GM20000 (cell line): ENCODE measurements around the gene SERINC3.

Experiments
- DNase-seq: peaks from one replicate; pipeline ENCODE4 v3.0.0; 2012; ENCODE audit warnings: low spot score
- TF ChIP-seq, protein P1 (sequence below): IDR thresholded peaks from 2 replicates; pipeline ENCODE4 v1.5.1; 2012; ENCODE audit warnings: mild to moderate bottlenecking, control low read depth; ENCODE audit errors: extremely low read depth, missing control alignments

Gene SERINC3

DNA sequence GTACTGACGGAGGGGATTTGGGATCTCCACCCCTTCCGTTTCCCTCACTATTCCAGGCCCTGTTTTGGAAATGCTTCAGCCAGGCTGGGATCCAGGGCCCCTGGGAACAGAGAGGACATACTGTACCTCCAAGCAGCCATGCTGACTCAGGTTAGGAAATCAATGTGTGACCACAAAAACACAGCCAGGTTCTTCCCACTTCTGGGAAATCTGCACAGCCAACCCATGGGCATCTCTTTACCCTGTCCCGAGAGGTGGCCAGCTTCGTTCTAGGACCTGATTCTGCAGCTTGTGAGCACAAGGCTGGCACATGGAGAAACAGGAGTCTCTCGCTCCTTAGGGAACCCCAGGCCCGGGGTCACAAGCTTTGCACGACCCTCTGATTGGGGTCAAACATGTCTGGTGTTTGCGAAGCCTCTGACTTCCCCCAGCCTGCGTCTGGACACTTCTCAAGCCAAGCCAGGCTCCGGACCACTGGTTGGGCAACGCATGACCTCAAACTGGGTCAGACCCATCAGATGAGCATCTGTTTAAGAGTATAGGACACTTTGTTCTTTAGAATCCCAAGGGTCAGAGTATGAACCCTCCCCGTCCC lies 54.5 kb downstream of the SERINC3 start:
- TF ChIP-seq, protein P1, sequence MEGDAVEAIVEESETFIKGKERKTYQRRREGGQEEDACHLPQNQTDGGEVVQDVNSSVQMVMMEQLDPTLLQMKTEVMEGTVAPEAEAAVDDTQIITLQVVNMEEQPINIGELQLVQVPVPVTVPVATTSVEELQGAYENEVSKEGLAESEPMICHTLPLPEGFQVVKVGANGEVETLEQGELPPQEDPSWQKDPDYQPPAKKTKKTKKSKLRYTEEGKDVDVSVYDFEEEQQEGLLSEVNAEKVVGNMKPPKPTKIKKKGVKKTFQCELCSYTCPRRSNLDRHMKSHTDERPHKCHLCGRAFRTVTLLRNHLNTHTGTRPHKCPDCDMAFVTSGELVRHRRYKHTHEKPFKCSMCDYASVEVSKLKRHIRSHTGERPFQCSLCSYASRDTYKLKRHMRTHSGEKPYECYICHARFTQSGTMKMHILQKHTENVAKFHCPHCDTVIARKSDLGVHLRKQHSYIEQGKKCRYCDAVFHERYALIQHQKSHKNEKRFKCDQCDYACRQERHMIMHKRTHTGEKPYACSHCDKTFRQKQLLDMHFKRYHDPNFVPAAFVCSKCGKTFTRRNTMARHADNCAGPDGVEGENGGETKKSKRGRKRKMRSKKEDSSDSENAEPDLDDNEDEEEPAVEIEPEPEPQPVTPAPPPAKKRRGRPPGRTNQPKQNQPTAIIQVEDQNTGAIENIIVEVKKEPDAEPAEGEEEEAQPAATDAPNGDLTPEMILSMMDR: no peak
- no peak for DNase-seq

- no peak for DNase-seq
- TF ChIP-seq, protein P1: no peak
Observed at GRCh38 chr20:44465001-44465560, 56.8 kb downstream of the SERINC3 start.

- TF ChIP-seq, protein P1: no peak
- DNase-seq: no peak
Observed at GRCh38 chr20:44464514-44464913, 57.4 kb downstream of the SERINC3 start.

GRCh38 chr20:44463466-44463865 lies 58.4 kb downstream of the SERINC3 start:
- TF ChIP-seq, protein P1: no peak
- DNase-seq: no peak

GRCh38 chr20:44461803-44462174 lies 60.1 kb downstream of the SERINC3 start:
- TF ChIP-seq, protein P1: no peak
- no peak for DNase-seq

GRCh38 chr20:44461142-44461802 lies 60.6 kb downstream of the SERINC3 start:
- TF ChIP-seq, protein P1: no peak
- no peak for DNase-seq

DNA sequence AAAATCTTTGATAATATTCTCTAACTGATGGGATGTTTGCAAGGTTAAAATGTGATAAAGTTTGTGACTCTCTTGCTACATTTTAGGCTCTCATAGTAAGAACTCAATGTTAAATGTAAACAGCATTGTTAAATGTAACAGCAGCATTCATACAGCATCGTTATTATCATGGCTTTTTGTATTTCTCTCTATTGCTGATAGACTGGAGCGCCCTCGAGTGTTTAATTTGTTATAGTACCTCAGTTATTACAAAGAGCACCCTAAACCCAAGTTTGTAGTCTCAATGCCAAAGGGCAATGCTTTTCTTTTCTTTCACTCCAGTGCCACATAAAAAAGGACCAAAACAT lies 61.1 kb downstream of the SERINC3 start:
- TF ChIP-seq, protein P1: peak; percentile 12
- DNase-seq: peak; percentile 41
